Measurements from ENCODE around the gene GJB2.

Gene GJB2

GRCh38 chr13:20188667-20189553 lies 3.8 kb downstream of the GJB2 start:
- TF ChIP-seq, protein P1, sequence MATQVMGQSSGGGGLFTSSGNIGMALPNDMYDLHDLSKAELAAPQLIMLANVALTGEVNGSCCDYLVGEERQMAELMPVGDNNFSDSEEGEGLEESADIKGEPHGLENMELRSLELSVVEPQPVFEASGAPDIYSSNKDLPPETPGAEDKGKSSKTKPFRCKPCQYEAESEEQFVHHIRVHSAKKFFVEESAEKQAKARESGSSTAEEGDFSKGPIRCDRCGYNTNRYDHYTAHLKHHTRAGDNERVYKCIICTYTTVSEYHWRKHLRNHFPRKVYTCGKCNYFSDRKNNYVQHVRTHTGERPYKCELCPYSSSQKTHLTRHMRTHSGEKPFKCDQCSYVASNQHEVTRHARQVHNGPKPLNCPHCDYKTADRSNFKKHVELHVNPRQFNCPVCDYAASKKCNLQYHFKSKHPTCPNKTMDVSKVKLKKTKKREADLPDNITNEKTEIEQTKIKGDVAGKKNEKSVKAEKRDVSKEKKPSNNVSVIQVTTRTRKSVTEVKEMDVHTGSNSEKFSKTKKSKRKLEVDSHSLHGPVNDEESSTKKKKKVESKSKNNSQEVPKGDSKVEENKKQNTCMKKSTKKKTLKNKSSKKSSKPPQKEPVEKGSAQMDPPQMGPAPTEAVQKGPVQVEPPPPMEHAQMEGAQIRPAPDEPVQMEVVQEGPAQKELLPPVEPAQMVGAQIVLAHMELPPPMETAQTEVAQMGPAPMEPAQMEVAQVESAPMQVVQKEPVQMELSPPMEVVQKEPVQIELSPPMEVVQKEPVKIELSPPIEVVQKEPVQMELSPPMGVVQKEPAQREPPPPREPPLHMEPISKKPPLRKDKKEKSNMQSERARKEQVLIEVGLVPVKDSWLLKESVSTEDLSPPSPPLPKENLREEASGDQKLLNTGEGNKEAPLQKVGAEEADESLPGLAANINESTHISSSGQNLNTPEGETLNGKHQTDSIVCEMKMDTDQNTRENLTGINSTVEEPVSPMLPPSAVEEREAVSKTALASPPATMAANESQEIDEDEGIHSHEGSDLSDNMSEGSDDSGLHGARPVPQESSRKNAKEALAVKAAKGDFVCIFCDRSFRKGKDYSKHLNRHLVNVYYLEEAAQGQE (IDR thresholded peaks at IDR 0.05; ENCODE audit: low read depth), result no peak
- TF ChIP-seq FOXM1 (IDR thresholded peaks at IDR 0.05; ENCODE audit: borderline replicate concordance, low read depth) (no peak), TCF12 (IDR thresholded peaks at IDR 0.05; ENCODE audit: low read depth) (no peak), NFIC (IDR thresholded peaks at IDR 0.05) (no peak), EP300 (IDR thresholded peaks at IDR 0.05; ENCODE audit: borderline replicate concordance) (no peak), CREB1 (IDR thresholded peaks at IDR 0.05; ENCODE audit: low read depth) (no peak), YY1 (IDR thresholded peaks at IDR 0.05; ENCODE audit: low read depth) (no peak), TAF1 (IDR thresholded peaks at IDR 0.05; ENCODE audit: low read depth) (no peak), CEBPB (IDR thresholded peaks at IDR 0.05) (no peak), EGR1 (IDR thresholded peaks at IDR 0.05) (no peak), RAD21 (IDR thresholded peaks at IDR 0.05; ENCODE audit: low read depth) (no peak), MAX (IDR thresholded peaks at IDR 0.05) (no peak), ZBTB7A (IDR thresholded peaks at IDR 0.05; ENCODE audit: low read depth) (no peak), TEAD4 (IDR thresholded peaks at IDR 0.05) (no peak)
- TF ChIP-seq, protein P2, sequence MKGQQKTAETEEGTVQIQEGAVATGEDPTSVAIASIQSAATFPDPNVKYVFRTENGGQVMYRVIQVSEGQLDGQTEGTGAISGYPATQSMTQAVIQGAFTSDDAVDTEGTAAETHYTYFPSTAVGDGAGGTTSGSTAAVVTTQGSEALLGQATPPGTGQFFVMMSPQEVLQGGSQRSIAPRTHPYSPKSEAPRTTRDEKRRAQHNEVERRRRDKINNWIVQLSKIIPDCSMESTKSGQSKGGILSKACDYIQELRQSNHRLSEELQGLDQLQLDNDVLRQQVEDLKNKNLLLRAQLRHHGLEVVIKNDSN (IDR thresholded peaks at IDR 0.05), result no peak

- TF ChIP-seq TCF12 (IDR thresholded peaks at IDR 0.05; ENCODE audit: low read depth) (no peak), RAD21 (IDR thresholded peaks at IDR 0.05; ENCODE audit: low read depth) (no peak), CEBPB (IDR thresholded peaks at IDR 0.05) (no peak), EP300 (IDR thresholded peaks at IDR 0.05; ENCODE audit: borderline replicate concordance) (no peak), TEAD4 (IDR thresholded peaks at IDR 0.05) (no peak), EGR1 (IDR thresholded peaks at IDR 0.05) (no peak), CREB1 (IDR thresholded peaks at IDR 0.05; ENCODE audit: low read depth) (no peak)
- TF ChIP-seq, protein P1 (IDR thresholded peaks at IDR 0.05; ENCODE audit: low read depth), result no peak
- TF ChIP-seq, protein P2 (IDR thresholded peaks at IDR 0.05), result no peak
Measured at GRCh38 chr13:20186771-20187170, 6.0 kb downstream of the GJB2 start.

- no peak for TF ChIP-seq MAX (IDR thresholded peaks at IDR 0.05)
- TF ChIP-seq, protein P2 (IDR thresholded peaks at IDR 0.05), result no peak
- TF ChIP-seq CEBPB (IDR thresholded peaks at IDR 0.05), result no peak
Measured at GRCh38 chr13:20185366-20186056, 7.2 kb downstream of the GJB2 start.

- TF ChIP-seq EGR1 (IDR thresholded peaks at IDR 0.05) (no peak), RAD21 (IDR thresholded peaks at IDR 0.05; ENCODE audit: low read depth) (peak; percentile 90)
Measured at GRCh38 chr13:20182231-20182846, 10.4 kb downstream of the GJB2 start.

- TF ChIP-seq NFIC (IDR thresholded peaks at IDR 0.05) (no peak), EGR1 (IDR thresholded peaks at IDR 0.05) (no peak), TEAD4 (IDR thresholded peaks at IDR 0.05) (no peak), FOXM1 (IDR thresholded peaks at IDR 0.05; ENCODE audit: borderline replicate concordance, low read depth) (no peak), MAX (IDR thresholded peaks at IDR 0.05) (no peak), TAF1 (IDR thresholded peaks at IDR 0.05; ENCODE audit: low read depth) (no peak), CREB1 (IDR thresholded peaks at IDR 0.05; ENCODE audit: low read depth) (no peak), YY1 (IDR thresholded peaks at IDR 0.05; ENCODE audit: low read depth) (no peak), CEBPB (IDR thresholded peaks at IDR 0.05) (no peak), RAD21 (IDR thresholded peaks at IDR 0.05; ENCODE audit: low read depth) (no peak), ZBTB7A (IDR thresholded peaks at IDR 0.05; ENCODE audit: low read depth) (no peak), TCF12 (IDR thresholded peaks at IDR 0.05; ENCODE audit: low read depth) (no peak), EP300 (IDR thresholded peaks at IDR 0.05; ENCODE audit: borderline replicate concordance) (no peak)
- TF ChIP-seq, protein P2 (IDR thresholded peaks at IDR 0.05), result no peak
- TF ChIP-seq, protein P1 (IDR thresholded peaks at IDR 0.05; ENCODE audit: low read depth), result no peak
Measured at GRCh38 chr13:20181188-20181587, 11.6 kb downstream of the GJB2 start.
